Activated T-cell treated with anti-CD3 and anti-CD28 coated beads for 1 hour (primary cell): ENCODE results near the gene SERGEF.

Experiments
- DNase-seq: peaks from one replicate; pipeline ENCODE4 v3.0.0-alpha.2; 2020; ENCODE audit warnings: low read depth

SERGEF gene

DNA sequence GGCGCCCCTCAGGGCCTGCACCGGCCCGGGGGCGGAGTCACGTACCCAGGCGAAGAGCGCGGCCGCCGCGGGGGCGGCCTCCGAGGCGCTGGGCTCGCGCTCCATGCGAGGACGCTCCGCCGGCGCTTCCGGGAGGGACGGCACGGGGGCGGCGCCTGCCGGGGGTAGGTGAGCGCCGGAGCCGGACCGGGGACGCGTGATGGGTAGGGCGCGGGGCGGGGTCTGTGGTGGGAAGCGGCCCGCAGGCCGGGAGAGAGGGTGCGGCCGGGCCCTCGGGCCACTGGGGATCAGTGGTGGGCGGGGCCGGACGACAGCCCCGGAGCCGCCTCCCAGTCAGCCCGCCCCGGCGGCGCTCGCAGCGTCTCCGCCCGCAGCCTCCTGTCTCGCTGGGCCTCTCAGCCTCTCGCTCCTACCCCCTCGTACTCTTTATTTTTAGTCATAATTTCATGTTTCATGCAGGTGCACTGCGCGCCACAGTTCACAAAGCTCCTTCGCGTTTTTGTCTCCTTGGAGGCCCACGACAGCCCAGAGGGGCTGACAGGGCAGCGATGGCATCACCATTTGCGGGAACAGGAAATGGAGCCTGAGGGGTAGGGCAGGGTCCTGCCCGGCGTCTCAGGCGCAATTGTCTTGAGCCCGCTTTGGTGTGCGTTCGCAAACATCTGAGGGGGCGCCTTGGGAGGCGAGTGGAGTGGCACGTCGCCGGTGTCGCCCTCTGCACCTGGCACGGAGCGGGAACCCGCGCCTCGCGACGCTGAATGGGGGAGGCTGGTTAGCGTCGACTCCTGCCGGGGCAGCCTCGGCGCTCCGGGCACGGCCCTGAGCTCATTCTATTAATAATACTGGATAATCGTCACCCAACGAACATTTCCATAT, at the start of gene SERGEF:
TSS of gene SERGEF (minus strand) at position 142 of the 876 bp plus-strand sequence. CDS start at position 105, 37 bp downstream.
- DNase-seq, result peak; percentile 90

DNA sequence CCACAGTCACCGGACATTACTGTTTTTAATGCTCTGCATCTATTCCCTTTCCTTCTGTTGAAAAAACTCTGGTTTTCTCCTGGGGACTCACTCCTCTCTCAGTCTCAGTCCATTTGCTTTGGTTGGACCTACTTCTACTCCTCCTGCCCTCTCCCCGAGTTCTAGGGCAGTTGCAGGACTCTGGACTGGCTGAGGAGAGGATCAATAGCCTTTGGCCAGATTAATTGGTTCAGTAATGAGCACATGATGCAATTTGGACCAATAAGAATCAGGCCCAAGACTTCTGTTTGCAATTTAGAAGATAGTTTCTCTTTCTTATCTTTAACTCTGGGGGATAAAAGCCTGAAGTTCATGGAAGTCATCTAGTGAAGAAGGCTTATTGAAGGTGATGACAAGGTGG, 48.5 kb upstream of the SERGEF start:
- DNase-seq, result no peak

- DNase-seq, result no peak
Observed at GRCh38 chr11:18056561-18057181, 43.8 kb upstream of the SERGEF start.

DNA sequence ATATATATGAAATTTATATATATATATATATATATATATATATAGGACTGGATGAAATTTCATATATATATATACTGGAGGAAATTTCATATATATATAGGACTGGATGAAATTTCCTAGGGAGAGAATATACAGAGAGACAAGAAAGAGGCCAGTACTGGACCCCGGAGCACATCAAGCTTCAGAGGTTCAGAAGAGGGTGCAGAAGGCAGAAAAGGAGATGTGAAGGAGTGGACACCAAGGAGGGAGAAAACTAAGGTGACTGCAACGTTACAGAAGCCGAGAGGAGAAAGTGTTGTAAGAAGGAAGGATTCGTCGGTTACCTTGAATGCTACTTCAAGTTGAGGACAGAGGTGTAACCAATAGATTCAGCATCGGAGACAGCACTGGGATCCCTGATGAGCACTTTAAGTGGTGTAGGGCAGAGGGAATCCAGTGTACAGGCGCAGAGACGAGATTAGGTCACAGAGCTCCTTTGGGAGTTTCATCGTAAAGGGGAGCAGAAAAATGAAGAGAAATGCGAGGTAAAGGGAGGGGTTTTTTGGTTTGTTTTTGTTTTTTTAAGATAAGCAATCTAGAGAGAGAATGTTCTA, 41.8 kb upstream of the SERGEF start:
- DNase-seq, result no peak

DNA sequence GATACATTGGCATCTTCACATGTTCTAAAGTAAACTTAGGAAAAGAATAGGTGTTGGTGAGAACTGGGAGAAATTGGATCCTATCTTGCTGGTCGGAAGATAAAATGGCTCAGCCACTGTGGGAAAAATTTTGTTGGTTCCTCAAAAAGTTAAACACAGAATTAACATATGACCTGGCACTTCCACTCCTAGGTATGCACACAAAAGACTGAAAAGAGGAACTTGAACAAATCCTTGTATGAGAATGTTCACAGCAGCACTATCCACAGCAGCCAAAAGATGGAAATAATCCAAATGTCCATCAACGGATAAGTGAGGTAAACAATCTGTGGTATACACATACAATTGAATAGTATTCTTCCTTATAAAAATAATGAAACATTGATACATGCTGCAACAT, 38.0 kb upstream of the SERGEF start:
- DNase-seq, result no peak

GRCh38 chr11:18046116-18046777, 33.4 kb upstream of the SERGEF start, which contains the start of gene TPH1:
Gene TPH1, minus strand, starts transcription at chr11:18046269. Its CDS starts 5,507 bp downstream, at chr11:18040762.
- DNase-seq, result no peak

GRCh38 chr11:18036456-18036855, 23.6 kb upstream of the SERGEF start:
- DNase-seq, result no peak

- DNase-seq, result no peak
Observed at GRCh38 chr11:18027475-18027874, 14.6 kb upstream of the SERGEF start.

DNA sequence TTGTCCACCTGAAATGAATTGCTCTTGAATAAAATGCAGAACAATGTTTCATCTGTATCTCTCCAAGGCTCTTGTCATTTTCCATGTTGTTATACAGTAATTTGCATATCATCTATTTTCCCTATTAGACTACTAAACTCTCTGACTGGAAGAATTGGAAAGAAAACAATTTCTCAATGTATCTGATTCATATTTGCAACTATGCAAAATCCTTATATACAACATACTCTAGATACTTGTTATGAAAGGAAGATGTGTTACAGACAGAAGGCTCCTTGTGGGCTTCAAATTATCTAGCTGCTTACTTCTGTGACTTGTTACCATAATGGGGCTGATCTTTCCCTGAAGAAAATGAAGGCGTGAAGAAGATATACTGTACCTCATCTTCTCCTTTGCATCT, 9.6 kb upstream of the SERGEF start:
- DNase-seq, result no peak

DNA sequence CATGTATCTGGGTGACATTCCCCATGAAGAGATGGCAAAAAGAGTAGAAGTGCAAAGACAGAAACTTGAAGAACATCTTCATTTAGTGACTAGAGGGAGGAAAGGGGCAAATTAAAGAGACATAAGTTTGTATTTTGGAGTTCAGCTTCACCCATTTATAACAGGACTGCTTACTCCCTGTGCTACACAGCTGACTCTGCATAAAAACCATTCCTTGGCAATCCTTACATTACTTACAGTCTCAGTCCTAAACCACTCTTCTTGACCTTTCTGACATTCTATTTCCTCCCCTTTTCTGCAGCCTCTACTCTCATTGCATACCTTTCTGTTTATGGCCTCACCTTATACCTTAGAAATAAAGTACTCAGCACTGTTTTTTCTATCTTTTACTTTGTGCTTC, 6.8 kb upstream of the SERGEF start:
- DNase-seq, result no peak

GRCh38 chr11:18016789-18017188, 3.9 kb upstream of the SERGEF start:
- DNase-seq, result no peak

DNA sequence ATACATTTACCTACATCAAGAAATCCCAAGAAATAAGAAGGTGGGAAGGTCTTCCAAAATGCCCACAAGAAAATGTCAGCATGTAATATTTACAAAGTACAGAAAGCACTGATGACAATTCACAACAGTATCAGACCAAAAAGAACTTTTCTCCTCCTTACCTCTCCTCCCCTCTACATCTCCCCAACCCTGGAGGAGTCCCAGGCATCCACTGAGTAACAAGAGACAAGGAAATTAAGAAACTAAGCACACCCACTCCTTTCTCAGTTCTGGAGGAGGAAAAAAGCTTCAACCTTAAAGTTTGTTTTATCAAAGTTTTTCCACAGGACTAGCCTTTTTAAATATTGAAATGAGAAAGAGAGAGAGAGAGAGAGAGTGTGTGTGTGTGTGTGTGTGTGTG, 2.0 kb upstream of the SERGEF start:
- no peak for DNase-seq

- no peak for DNase-seq
Observed at GRCh38 chr11:18013790-18014507, 1.1 kb upstream of the SERGEF start.

DNA sequence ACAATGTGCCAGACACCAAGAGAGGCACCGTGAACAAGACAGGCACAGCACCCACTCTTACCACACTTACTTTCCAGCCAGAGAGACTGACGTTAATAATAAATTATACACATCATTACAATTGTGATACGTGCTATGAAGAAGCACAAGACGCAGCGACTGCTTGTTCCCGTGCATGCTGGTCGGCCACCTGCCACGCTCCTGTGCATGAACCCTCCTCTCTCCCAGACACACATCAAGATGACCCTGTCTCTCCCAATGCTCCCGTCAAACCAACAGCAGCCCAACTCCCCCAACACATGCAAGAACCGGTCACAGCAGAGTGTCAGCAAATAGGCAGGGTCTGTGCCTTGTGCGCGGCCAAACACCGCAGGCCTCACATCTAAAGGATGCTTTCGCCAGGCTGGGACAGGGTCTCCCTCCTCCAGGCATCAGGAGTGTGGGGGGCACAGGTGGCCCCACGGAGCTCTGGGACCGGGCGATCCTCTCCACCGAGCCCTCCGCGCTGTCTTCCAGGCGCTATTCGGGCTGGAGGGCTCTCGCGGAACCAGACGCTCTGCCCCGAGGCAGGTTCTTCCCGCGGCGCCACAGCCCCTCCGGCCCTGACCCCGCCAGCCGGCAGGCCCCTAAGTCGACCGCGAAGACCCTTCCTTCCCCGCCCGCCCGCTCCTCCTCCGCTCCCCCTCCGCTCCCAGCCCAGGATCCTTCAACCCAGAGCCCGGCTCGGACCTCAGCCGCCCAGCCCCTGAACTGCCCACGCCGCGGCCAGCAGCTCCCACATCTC, 533 bp downstream of the SERGEF start:
- no peak for DNase-seq

GRCh38 chr11:18011633-18012032, 1.2 kb downstream of the SERGEF start:
- no peak for DNase-seq

GRCh38 chr11:18010977-18011586, 1.8 kb downstream of the SERGEF start:
- DNase-seq, result no peak

GRCh38 chr11:18010121-18010670, 2.7 kb downstream of the SERGEF start:
- DNase-seq, result no peak

- DNase-seq, result no peak
Observed at GRCh38 chr11:18005376-18006129, 7.3 kb downstream of the SERGEF start.

DNA sequence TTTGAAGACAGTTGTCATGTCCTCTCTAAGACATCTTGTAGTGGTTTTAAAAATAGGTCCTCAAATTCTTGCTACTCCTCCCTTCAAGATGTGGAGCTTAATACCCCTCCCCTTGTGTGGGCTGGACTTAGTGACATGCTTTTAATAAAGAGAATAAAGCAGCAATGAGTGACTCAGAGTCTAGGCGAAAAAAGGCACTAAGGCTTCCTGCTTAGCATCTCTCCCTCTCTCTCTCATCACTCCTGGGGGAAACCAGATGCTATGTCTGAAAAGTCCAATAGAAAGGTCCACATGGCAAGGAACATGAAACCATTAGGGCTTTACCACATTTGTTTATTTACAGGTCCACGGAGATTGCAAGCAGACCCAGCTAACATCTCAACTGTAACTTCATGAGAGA, 11.7 kb downstream of the SERGEF start:
- DNase-seq, result no peak

DNA sequence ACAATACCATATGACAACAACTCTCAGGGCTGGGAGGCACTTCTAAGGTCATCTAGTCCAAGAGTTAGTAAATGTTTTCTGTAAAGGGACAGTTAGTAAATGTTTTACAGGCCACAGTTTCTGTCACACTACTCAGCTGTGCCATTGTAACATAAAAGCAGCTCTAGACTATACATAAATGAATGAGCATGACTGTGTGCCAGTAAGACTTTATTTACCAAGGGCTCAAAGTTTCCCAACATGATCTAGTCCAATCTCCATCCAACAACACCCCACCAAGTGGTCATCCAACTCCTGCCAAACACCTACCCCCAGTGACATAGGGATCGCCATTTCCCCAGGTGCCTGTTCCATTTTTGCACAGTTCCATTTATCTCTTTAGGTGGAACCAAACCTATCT, 12.1 kb downstream of the SERGEF start:
- DNase-seq, result no peak
